ENCODE data around the gene CCR4.

DNA sequence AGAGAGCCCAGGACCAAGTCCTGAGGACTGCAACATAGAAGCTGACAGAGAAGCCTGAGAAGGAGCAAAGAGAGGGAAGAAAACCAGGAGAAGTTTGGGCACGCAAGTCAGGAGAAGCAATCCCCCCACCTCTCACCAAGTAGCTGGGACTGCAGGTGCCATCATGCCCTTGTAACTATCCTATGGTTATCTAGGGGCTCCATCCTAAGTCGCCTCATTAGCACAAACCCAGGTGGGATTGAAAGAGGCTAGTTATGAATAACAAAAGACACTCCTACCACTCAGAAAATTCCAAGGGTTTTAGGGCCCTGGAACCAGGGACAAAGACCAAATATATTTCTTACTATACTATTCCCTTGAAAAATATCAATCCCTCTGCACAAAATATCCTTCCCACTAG lies 53.5 kb downstream of the CCR4 start:
- TF ChIP-seq CTCF (IDR thresholded peaks at IDR 0.05; ENCODE audit: poor library complexity) (no peak), EZH2 (IDR thresholded peaks at IDR 0.05; ENCODE audit: borderline replicate concordance) (no peak), EZH2phosphoT487 (IDR thresholded peaks at IDR 0.05; ENCODE audit: low read depth, severe bottlenecking, unreplicated experiment) (no peak)
